ENCODE results near the gene CLCN7.

The CLCN7 gene

DNA sequence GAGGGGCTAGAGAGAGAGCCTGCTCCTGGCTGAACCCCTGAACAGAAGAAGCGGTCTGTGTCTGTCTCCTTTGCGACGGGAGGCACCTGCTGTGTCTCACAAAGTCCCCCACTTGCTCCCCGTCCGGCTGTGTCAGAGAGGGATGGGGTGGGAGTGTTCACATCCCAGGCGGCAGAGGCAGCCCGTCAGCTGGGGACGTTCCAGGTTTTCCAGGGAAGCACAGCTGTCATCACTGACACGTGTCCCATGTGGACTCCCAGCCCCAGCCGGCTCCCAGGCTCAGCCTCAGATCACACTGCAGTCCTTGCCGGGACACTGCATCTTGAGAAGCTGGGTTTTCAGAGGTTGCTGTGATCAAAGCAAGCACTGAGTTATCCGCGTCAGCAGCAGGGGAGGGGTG, 19.9 kb upstream of the CLCN7 start:
- no peak for ATAC-seq (ENCODE audit: low read depth)
- H3K27ac ChIP-seq (ENCODE audit: poor library complexity, severe bottlenecking): no peak overlapping the region
- H3K36me3 ChIP-seq (ENCODE audit: low read depth): peaks cover 34% of the 10 kb centered on the region

DNA sequence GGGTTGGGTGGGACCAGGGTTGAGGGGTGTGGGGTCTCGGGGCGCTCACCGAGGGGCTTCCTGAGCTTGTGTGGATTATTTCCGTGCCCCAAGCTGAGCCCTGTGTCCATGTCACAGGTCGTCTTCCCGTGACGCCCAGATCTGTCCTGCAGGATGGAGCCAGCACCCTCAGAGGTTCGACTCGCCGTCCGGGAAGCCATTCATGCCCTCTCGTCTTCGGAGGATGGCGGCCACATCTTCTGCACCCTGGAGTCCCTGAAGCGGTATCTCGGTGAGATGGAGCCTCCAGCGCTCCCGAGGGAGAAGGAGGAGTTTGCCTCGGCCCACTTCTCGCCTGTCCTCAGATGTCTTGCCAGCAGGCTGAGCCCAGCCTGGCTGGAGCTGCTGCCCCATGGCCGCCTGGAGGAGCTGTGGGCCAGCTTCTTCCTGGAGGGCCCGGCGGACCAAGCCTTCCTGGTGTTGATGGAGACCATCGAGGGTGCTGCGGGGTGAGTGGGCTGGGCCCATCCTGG, 19.4 kb upstream of the CLCN7 start:
- TF ChIP-seq, protein P1, sequence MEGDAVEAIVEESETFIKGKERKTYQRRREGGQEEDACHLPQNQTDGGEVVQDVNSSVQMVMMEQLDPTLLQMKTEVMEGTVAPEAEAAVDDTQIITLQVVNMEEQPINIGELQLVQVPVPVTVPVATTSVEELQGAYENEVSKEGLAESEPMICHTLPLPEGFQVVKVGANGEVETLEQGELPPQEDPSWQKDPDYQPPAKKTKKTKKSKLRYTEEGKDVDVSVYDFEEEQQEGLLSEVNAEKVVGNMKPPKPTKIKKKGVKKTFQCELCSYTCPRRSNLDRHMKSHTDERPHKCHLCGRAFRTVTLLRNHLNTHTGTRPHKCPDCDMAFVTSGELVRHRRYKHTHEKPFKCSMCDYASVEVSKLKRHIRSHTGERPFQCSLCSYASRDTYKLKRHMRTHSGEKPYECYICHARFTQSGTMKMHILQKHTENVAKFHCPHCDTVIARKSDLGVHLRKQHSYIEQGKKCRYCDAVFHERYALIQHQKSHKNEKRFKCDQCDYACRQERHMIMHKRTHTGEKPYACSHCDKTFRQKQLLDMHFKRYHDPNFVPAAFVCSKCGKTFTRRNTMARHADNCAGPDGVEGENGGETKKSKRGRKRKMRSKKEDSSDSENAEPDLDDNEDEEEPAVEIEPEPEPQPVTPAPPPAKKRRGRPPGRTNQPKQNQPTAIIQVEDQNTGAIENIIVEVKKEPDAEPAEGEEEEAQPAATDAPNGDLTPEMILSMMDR (IDR thresholded peaks at IDR 0.05; ENCODE audit: poor library complexity, severe bottlenecking): peak; percentile 54
- ATAC-seq (ENCODE audit: low read depth): peak; percentile 72
- Histone ChIP-seq H3K4me1 (ENCODE audit: insufficient read depth, poor library complexity, severe bottlenecking) (peaks cover 5% of the 10 kb centered on the region), H3K4me3 (ENCODE audit: severe bottlenecking) (peak overlapping the region; percentile 63), H3K27me3 (ENCODE audit: insufficient read depth, poor library complexity, severe bottlenecking) (no peaks in the 10 kb centered on the region), H3K27ac (ENCODE audit: poor library complexity, severe bottlenecking) (peak overlapping the region; percentile 33), H3K36me3 (ENCODE audit: low read depth) (peaks cover 34% of the 10 kb centered on the region), H3K9me3 (ENCODE audit: severe bottlenecking) (no peaks in the 10 kb centered on the region)
- peak; percentile 72 for DNase-seq (ENCODE audit: low spot score)

More for the DNA sequence above, 19.9 kb upstream of the CLCN7 start:
- Histone ChIP-seq H3K27me3 (ENCODE audit: insufficient read depth, poor library complexity, severe bottlenecking) (no peaks in the 10 kb centered on the region), H3K4me1 (ENCODE audit: insufficient read depth, poor library complexity, severe bottlenecking) (peaks cover 5% of the 10 kb centered on the region), H3K9me3 (ENCODE audit: severe bottlenecking) (no peaks in the 10 kb centered on the region), H3K4me3 (ENCODE audit: severe bottlenecking) (no peak overlapping the region)
- TF ChIP-seq, protein P1 (IDR thresholded peaks at IDR 0.05; ENCODE audit: poor library complexity, severe bottlenecking): no peak
- DNase-seq (ENCODE audit: low spot score): no peak

DNA sequence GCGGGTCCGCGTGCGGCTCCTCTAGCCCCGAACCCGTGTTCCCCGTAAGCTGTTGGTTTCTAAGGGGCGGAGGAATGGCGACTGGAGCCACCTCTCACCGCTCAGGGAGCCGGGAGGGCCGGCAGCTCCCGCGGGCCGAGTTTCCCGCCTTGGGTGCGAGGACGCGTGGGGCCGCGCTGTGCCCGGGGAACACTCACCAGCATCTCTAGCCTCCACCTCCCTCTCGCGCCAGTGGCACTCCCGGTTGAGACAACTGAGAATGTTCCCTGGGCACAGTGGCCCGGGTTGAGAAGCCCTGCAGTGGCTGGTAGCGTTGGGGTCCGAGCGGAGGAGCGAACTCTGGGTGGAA, 18.9 kb upstream of the CLCN7 start:
- DNase-seq (ENCODE audit: low spot score) (no peak), ATAC-seq (ENCODE audit: low read depth) (peak; percentile 35)
- H3K9me3 ChIP-seq (ENCODE audit: severe bottlenecking): no peaks in the 10 kb centered on the region
- TF ChIP-seq, protein P1 (IDR thresholded peaks at IDR 0.05; ENCODE audit: poor library complexity, severe bottlenecking): no peak
- H3K27me3 ChIP-seq (ENCODE audit: insufficient read depth, poor library complexity, severe bottlenecking): no peaks in the 10 kb centered on the region
- peak overlapping the region; percentile 63 for H3K4me3 ChIP-seq (ENCODE audit: severe bottlenecking)
- H3K36me3 ChIP-seq (ENCODE audit: low read depth): peaks cover 34% of the 10 kb centered on the region
- H3K4me1 ChIP-seq (ENCODE audit: insufficient read depth, poor library complexity, severe bottlenecking): peaks cover 5% of the 10 kb centered on the region
- peak overlapping the region; percentile 33 for H3K27ac ChIP-seq (ENCODE audit: poor library complexity, severe bottlenecking)

DNA sequence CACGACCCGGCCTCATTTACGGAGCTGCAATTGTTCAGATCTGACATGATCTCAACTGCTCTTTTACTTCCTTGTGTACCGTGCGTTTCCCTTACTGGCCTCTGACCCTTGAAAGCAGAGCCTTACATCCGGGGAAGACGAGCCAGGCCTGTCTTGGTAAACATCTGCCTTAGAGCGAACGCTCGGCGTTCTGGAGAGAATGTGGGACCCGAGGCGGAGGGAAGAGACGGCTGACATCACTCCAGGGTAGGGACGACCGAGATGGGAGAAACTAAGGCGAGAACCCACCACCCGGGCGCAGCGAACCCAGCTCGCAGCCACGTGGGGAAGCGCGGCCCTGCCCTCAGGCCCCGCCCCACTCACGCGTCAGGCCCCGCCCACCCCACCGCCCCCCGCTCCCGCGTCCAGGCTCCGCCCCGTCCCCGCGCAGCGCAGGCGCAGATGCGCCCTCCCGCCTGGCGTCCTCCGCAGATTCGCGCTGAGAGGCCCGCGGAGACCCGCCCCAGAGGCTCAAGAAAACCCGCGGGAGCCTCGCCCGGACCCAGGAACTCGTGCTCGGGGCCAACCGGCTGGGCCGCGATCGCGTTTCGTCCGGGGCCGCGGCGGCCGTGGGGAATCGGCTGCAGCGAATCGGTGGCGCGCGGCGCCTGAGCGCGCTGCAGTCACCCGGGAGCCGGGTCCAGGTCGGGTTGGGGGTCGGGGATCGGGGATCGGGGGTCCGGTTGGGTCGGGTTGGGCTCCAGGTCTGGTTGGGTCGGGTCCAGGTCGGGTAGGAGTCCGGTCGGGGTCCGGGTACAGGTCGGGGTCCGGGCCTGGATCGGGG, 18.3 kb upstream of the CLCN7 start, which contains the start of gene TELO2:
TELO2 (plus strand) TSS at position 438 of the 823 bp plus-strand sequence. CDS start 922 bp downstream, outside the sequence.
- DNase-seq (ENCODE audit: low spot score): peak; percentile 71
- Histone ChIP-seq H3K27me3 (ENCODE audit: insufficient read depth, poor library complexity, severe bottlenecking) (no peaks in the 10 kb centered on the region), H3K4me3 (ENCODE audit: severe bottlenecking) (peak within 1 kb of the TSS; percentile 63), H3K9me3 (ENCODE audit: severe bottlenecking) (no peaks in the 10 kb centered on the region), H3K4me1 (ENCODE audit: insufficient read depth, poor library complexity, severe bottlenecking) (peaks cover 5% of the 10 kb centered on the region), H3K36me3 (ENCODE audit: low read depth) (peaks cover 29% of the 10 kb centered on the region), H3K27ac (ENCODE audit: poor library complexity, severe bottlenecking) (peak within 1 kb of the TSS; percentile 33)
- ATAC-seq (ENCODE audit: low read depth): peak; percentile 65
- TF ChIP-seq, protein P1 (IDR thresholded peaks at IDR 0.05; ENCODE audit: poor library complexity, severe bottlenecking): no peak

Data from RWPE2 (cell line).